ENCODE measurements around the gene RAMP1. TPM values are rescaled to one million over a fixed set of nuclear protein-coding genes. Genes with fewer than 3 reads are reported as not detected.

RAMP1 gene
- polyA plus RNA-seq, 1 donor from 2014 or later: 25.5 TPM

GRCh38 chr2:237859082-237859433, 365 bp upstream of the RAMP1 start:
- Histone ChIP-seq H3K9me3 (ENCODE audit: low read length) (no peaks in the 10 kb centered on the region), H3K9ac (ENCODE audit: low read length) (no peak overlapping the region), H3K27me3 (ENCODE audit: insufficient read depth, low read depth, low read length) (peaks cover 22% of the 10 kb centered on the region), H3F3A (ENCODE audit: insufficient read depth, low read length, poor library complexity, severe bottlenecking) (no peaks in the 10 kb centered on the region), H3K27ac (ENCODE audit: low read length) (no peak overlapping the region), H2AFZ (ENCODE audit: low read depth, low read length) (no peak overlapping the region), H4K20me1 (ENCODE audit: insufficient read depth) (no peaks in the 10 kb centered on the region), H3K36me3 (ENCODE audit: insufficient read depth, low read length) (no peaks in the 10 kb centered on the region), H3K4me2 (ENCODE audit: low read length) (no peak overlapping the region), H3K4me3 (ENCODE audit: low read length) (peak overlapping the region; percentile 43), H3K79me2 (replicated peaks; ENCODE audit: insufficient read depth, low read length) (no peaks in the 10 kb centered on the region), H3K9me2 (ENCODE audit: insufficient read depth, low read length) (no peaks in the 10 kb centered on the region)
- TF ChIP-seq TAF1 (IDR thresholded peaks at IDR 0.05; ENCODE audit: low read depth) (no peak), SMC3 (conservative IDR thresholded peaks at IDR 0.05; ENCODE audit: poor library complexity) (no peak), RAD21 (conservative IDR thresholded peaks at IDR 0.05) (no peak), CTCF (IDR thresholded peaks at IDR 0.05; ENCODE audit: poor library complexity, severe bottlenecking) (no peak), POLR2AphosphoS5 (IDR thresholded peaks at IDR 0.05) (no peak), EZH2 (IDR thresholded peaks at IDR 0.05; ENCODE audit: borderline replicate concordance, insufficient read depth, low read length, poor library complexity, severe bottlenecking) (no peak), MXI1 (conservative IDR thresholded peaks at IDR 0.05; ENCODE audit: poor library complexity, severe bottlenecking) (no peak), EP300 (conservative IDR thresholded peaks at IDR 0.05; ENCODE audit: poor library complexity, severe bottlenecking) (no peak)
- TF ChIP-seq, protein P1, sequence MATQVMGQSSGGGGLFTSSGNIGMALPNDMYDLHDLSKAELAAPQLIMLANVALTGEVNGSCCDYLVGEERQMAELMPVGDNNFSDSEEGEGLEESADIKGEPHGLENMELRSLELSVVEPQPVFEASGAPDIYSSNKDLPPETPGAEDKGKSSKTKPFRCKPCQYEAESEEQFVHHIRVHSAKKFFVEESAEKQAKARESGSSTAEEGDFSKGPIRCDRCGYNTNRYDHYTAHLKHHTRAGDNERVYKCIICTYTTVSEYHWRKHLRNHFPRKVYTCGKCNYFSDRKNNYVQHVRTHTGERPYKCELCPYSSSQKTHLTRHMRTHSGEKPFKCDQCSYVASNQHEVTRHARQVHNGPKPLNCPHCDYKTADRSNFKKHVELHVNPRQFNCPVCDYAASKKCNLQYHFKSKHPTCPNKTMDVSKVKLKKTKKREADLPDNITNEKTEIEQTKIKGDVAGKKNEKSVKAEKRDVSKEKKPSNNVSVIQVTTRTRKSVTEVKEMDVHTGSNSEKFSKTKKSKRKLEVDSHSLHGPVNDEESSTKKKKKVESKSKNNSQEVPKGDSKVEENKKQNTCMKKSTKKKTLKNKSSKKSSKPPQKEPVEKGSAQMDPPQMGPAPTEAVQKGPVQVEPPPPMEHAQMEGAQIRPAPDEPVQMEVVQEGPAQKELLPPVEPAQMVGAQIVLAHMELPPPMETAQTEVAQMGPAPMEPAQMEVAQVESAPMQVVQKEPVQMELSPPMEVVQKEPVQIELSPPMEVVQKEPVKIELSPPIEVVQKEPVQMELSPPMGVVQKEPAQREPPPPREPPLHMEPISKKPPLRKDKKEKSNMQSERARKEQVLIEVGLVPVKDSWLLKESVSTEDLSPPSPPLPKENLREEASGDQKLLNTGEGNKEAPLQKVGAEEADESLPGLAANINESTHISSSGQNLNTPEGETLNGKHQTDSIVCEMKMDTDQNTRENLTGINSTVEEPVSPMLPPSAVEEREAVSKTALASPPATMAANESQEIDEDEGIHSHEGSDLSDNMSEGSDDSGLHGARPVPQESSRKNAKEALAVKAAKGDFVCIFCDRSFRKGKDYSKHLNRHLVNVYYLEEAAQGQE (IDR thresholded peaks at IDR 0.05; ENCODE audit: borderline replicate concordance): no peak

- Histone ChIP-seq H3K27ac (ENCODE audit: low read length) (no peak overlapping the region), H3F3A (ENCODE audit: insufficient read depth, low read length, poor library complexity, severe bottlenecking) (no peaks in the 10 kb centered on the region), H4K20me1 (ENCODE audit: insufficient read depth) (no peaks in the 10 kb centered on the region), H3K36me3 (ENCODE audit: insufficient read depth, low read length) (no peaks in the 10 kb centered on the region), H3K4me2 (ENCODE audit: low read length) (no peak overlapping the region), H3K9me3 (ENCODE audit: low read length) (no peaks in the 10 kb centered on the region), H3K79me2 (replicated peaks; ENCODE audit: insufficient read depth, low read length) (no peaks in the 10 kb centered on the region), H3K27me3 (ENCODE audit: insufficient read depth, low read depth, low read length) (peaks cover 22% of the 10 kb centered on the region), H3K9ac (ENCODE audit: low read length) (no peak overlapping the region), H3K9me2 (ENCODE audit: insufficient read depth, low read length) (no peaks in the 10 kb centered on the region), H2AFZ (ENCODE audit: low read depth, low read length) (no peak overlapping the region), H3K4me3 (ENCODE audit: low read length) (peak overlapping the region; percentile 60)
- no peak for TF ChIP-seq EZH2 (IDR thresholded peaks at IDR 0.05; ENCODE audit: borderline replicate concordance, insufficient read depth, low read length, poor library complexity, severe bottlenecking)
- no peak for TF ChIP-seq CTCF (IDR thresholded peaks at IDR 0.05; ENCODE audit: poor library complexity, severe bottlenecking)
- no peak for TF ChIP-seq MXI1 (conservative IDR thresholded peaks at IDR 0.05; ENCODE audit: poor library complexity, severe bottlenecking)
- TF ChIP-seq, protein P1 (IDR thresholded peaks at IDR 0.05; ENCODE audit: borderline replicate concordance): no peak
- TF ChIP-seq SMC3 (conservative IDR thresholded peaks at IDR 0.05; ENCODE audit: poor library complexity): no peak
- no peak for TF ChIP-seq TAF1 (IDR thresholded peaks at IDR 0.05; ENCODE audit: low read depth)
- TF ChIP-seq EP300 (conservative IDR thresholded peaks at IDR 0.05; ENCODE audit: poor library complexity, severe bottlenecking): no peak
- TF ChIP-seq RAD21 (conservative IDR thresholded peaks at IDR 0.05): no peak
- no peak for TF ChIP-seq POLR2AphosphoS5 (IDR thresholded peaks at IDR 0.05)
These were observed 981 bp downstream of the RAMP1 start for GRCh38 chr2:237860273-237860935.
